LNCAP (cell line): ENCODE data around the gene PRR20G.

Experiments used
- CTCF ChIP-seq: fragments of 450-650 bp; IDR thresholded peaks from 2 replicates; pipeline ENCODE4 v1.5.1; 2017; ENCODE audit warnings: mild to moderate bottlenecking

PRR20G gene

DNA sequence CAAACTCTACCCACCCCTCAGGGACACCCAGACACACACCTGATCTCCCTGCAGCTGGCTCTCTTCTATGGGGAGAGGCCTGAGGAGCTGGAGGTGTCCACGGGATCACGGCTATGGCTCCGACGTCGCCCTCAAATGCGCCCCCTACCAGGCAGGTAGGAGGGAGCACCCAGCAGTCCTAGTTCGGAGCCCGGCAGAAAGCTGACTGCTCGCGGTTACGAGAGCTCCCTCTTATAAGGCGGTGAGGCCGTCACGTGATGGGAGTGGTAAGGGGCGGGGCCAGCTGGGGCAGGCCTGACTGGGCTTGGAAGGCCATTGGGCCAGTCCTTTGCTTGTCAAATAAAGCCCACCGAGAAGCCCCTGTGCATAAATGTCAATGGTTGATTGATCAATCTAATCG, at the start of gene PRR20G:
Gene PRR20G (minus strand): TSS at position 207 of the 400 bp plus-strand sequence. CDS start 681 bp downstream, outside the sequence.
- no peak for TF ChIP-seq CTCF

- no peak for TF ChIP-seq CTCF
Measured at GRCh38 chr3:127337001-127337400, 49.2 kb upstream of the PRR20G start.

GRCh38 chr3:127336101-127336500, 48.3 kb upstream of the PRR20G start:
- no peak for TF ChIP-seq CTCF

DNA sequence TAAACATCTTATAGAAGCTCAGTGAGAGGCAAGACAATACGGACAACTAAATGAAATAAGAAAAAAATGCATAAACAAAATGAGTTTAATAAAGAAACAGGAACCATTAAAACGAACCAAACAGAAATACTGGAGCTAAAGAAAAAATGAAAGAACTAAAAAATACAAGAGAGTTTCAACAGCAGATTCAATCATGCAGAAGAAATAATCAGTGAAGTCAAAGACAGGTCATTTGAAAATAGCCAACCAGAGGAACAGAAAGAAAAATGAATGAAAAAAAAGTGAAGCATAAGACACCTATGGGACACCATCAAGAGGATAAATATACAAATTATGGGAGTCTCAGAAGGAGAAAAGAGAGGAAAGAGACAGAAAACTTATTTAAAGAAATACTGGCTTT, 42.5 kb upstream of the PRR20G start:
- TF ChIP-seq CTCF = no peak

DNA sequence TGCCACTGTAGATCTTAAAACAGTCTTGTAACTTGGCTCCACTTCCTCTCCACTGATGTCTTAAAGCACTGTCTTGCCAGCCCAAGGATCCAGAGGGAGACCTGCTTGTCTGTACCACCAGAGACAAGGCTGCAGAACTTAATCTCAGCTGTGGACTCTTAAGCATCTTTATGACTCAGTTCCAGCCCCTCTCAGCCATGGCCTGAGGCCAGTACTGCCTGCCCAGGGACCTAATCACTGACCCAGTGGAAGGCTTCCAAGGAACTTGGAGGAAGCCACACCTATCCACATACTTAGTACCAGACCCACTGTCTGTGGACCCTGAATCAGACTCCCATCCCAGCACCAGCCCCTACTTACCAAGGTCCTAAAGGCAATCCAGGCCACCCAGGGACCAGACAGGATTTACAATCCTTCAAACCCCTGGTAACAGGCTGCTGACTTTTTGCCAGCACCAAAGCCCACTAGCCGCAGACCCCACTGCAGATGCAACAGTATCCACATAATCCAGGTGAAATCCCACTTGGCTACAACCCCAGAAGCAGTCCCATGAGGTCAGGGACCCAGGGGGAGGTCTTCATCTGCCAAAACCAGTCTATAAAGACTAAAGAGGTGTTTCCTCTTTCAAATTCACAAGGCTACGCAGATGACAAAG, 41.9 kb upstream of the PRR20G start:
- TF ChIP-seq CTCF = no peak

GRCh38 chr3:127328421-127328820, 40.6 kb upstream of the PRR20G start:
- no peak for TF ChIP-seq CTCF

- TF ChIP-seq CTCF = no peak
Measured at GRCh38 chr3:127326341-127326740, 38.5 kb upstream of the PRR20G start.

- no peak for TF ChIP-seq CTCF
Measured at GRCh38 chr3:127325629-127325961, 37.7 kb upstream of the PRR20G start.
